Kidney (tissue), 14 donors: ENCODE data around the gene PEF1. TPM values are rescaled to one million over a fixed set of nuclear protein-coding genes. Genes with fewer than 3 reads are reported as not detected.
A peak's percentile ranks its signal among the peaks of the same experiment; 100 is the strongest.

Experiments used
- DNase-seq, 5 donors: peaks; one replicate each; pipeline ENCODE4 v3.0.0-alpha.2; 2013 to 2020
- FAIRE-seq: peaks from 2 replicates; lab custom pipeline; 2012; peaks lifted over from hg19 to GRCh38; lab: Jason Lieb, UNC
- H3K27ac ChIP-seq, 2 donors: one replicate each; pipeline ENCODE4 v1.7.0; 2013; ENCODE audit warnings: low read depth in 2 of 2, low read length in 2 of 2, inconsistent platforms in 1 of 2
- H3K27me3 ChIP-seq: one replicate; pipeline ENCODE4 v1.7.1; 2013; ENCODE audit warnings: low read length, inconsistent platforms; ENCODE audit not compliant: control insufficient read depth, insufficient read depth
- H3K36me3 ChIP-seq, 3 donors: one replicate each; pipeline versions ENCODE4 v1.7.0 to v1.7.1; 2013; ENCODE audit warnings: low read length in 3 of 3, control low read depth in 1 of 3, inconsistent platforms in 1 of 3; ENCODE audit not compliant: insufficient read depth in 3 of 3, control insufficient read depth in 2 of 3
- H3K4me1 ChIP-seq, 3 donors: one replicate each; pipeline versions ENCODE4 v1.7.0 to v1.7.1; 2013; ENCODE audit warnings: low read length in 3 of 3, inconsistent platforms in 1 of 3, low read depth in 1 of 3; ENCODE audit not compliant: control insufficient read depth in 2 of 3, insufficient read depth in 2 of 3
- H3K4me3 ChIP-seq, 3 donors: one replicate each; pipeline versions ENCODE4 v1.7.0 to v1.8.1; 2013; ENCODE audit warnings: low read length in 3 of 3, control low read depth in 1 of 3, inconsistent platforms in 1 of 3
- H3K9ac ChIP-seq, 3 donors: one replicate each; pipeline versions ENCODE4 v1.7.0 to v1.7.1; 2013; ENCODE audit warnings: low read length in 3 of 3, control low read depth in 1 of 3, inconsistent platforms in 1 of 3
- H3K9me3 ChIP-seq, 3 donors: one replicate each; pipeline versions ENCODE4 v1.7.0 to v1.7.1; 2013; ENCODE audit warnings: low read length in 3 of 3, control low read depth in 1 of 3, inconsistent platforms in 1 of 3; ENCODE audit not compliant: control insufficient read depth in 2 of 3, insufficient read depth in 1 of 3
- CTCF ChIP-seq: IDR thresholded peaks from 3 replicates; pipeline ENCODE4 v1.5.1; 2012; ENCODE audit warnings: mild to moderate bottlenecking, moderate library complexity, borderline replicate concordance; ENCODE audit not compliant: insufficient read depth; ENCODE audit errors: extremely low read depth
- intact Hi-C: fragments of 100-400 bp; cut with DNase I; formaldehyde crosslinking; loops from one replicate; pipeline ENCODE4 v1.11.1; 2022
- polyA plus RNA-seq: library from polyadenylated mRNA; stranded (reverse); fragments of 350-450 nt; fragmentation: Illumina TruSeq; extraction: RNeasy Lipid Tissue Mini Kit (QIAGEN cat#74804); gene quantifications from one replicate; pipeline ENCODE4 v1.2.3, GENCODE V29; 2014; ENCODE audit warnings: low read depth, low replicate concordance; ENCODE audit not compliant: insufficient read depth
- total RNA-seq: library from RNA; stranded (reverse); fragmentation: NEBNext Ultra II Directional; extraction: Animal tissue kit (Norgen Biotek cat#: 25700); gene quantifications from one replicate; pipeline ENCODE4 v1.2.1, GENCODE V29; 2021
- donor health status: control.
- donor health status: control.
- donor health status: control.
- donor health status: control.
- donor health status: control.
- donor health status: DM: yes; HTN: yes; CAD: no.
- donor health status: Normal renal cell carcinoma (clear cell type).

Gene PEF1
- total and polyA plus RNA-seq, 2 donors from 2014 or later = 69.0 to 120 TPM

- TF ChIP-seq CTCF = no peak
- FAIRE-seq (no peak), DNase-seq (peak in 1 of 5 donors; percentile 36)
- no peak overlapping the region for H3K9ac ChIP-seq
- H3K4me1 ChIP-seq = peaks cover 0 to 16% (median 4%) of the 10 kb centered on the region in 3 donors
- no peaks in the 10 kb centered on the region for H3K36me3 ChIP-seq
- no peak overlapping the region for H3K27ac ChIP-seq
- intact Hi-C loops = no loop called here
- H3K27me3 ChIP-seq = no peaks in the 10 kb centered on the region
- H3K4me3 ChIP-seq = no peak overlapping the region
- H3K9me3 ChIP-seq = no peaks in the 10 kb centered on the region
Observed at GRCh38 chr1:31671561-31672201, 27.0 kb upstream of the PEF1 start.

GRCh38 chr1:31671147-31671546 lies 26.5 kb upstream of the PEF1 start:
- Histone ChIP-seq H3K9ac (no peak overlapping the region), H3K27ac (no peak overlapping the region)

GRCh38 chr1:31670593-31670964 lies 25.9 kb upstream of the PEF1 start:
- no peak for TF ChIP-seq CTCF
- intact Hi-C loops = no loop called here
- Histone ChIP-seq H3K36me3 (no peaks in the 10 kb centered on the region), H3K9ac (peak overlapping the region in 1 of 3 donors; percentile 7), H3K27me3 (no peaks in the 10 kb centered on the region), H3K4me3 (peak overlapping the region in 1 of 3 donors; percentile 45), H3K9me3 (no peaks in the 10 kb centered on the region), H3K27ac (peak overlapping the region in 1 of 2 donors; percentile 33), H3K4me1 (peaks cover 0 to 16% (median 4%) of the 10 kb centered on the region in 3 donors)
- FAIRE-seq (no peak), DNase-seq (peak in 1 of 5 donors; percentile 37)

More at GRCh38 chr1:31671147-31671546, 26.5 kb upstream of the PEF1 start:
- no peak for TF ChIP-seq CTCF
- intact Hi-C loops = no loop called here
- FAIRE-seq (no peak), DNase-seq (no peak)
- Histone ChIP-seq H3K9me3 (no peaks in the 10 kb centered on the region), H3K36me3 (no peaks in the 10 kb centered on the region), H3K4me3 (no peak overlapping the region), H3K27me3 (no peaks in the 10 kb centered on the region), H3K4me1 (peaks cover 0 to 16% (median 4%) of the 10 kb centered on the region in 3 donors)
